GM23338 (cell line): Measurements from ENCODE around the gene STK24. TPM values are rescaled to one million over a fixed set of nuclear protein-coding genes. Genes with fewer than 3 reads are reported as not detected.

ENCODE experiments used
- ATAC-seq: fragments of 200-7000 bp; cut with Tn5 transposase; 3 replicates; pipeline ENCODE4 v1.9.1; 2020
- DNase-seq: peaks from one replicate; pipeline ENCODE4 v3.0.0-alpha.2; 2015; ENCODE audit warnings: low spot score
- H2AFZ ChIP-seq: fragments of 200-600 bp; sonication (generic); 2 replicates; pipeline ENCODE4 v1.8.0; 2016; ENCODE audit warnings: antibody characterized with exemption, mild to moderate bottlenecking, moderate library complexity
- H3F3A ChIP-seq: fragments of 200-600 bp; sonication (generic); replicated peaks from 2 replicates; pipeline ENCODE4 v1.8.0; 2017; ENCODE audit warnings: antibody characterized with exemption, mixed run types, low read depth
- H3K27ac ChIP-seq: fragments of 200-600 bp; sonication (generic); 2 replicates; pipeline ENCODE4 v1.6.1; 2016; ENCODE audit warnings: low read depth
- H3K27me3 ChIP-seq: fragments of 200-600 bp; sonication (generic); 2 replicates; pipeline ENCODE4 v1.8.0; 2016; ENCODE audit warnings: mild to moderate bottlenecking, mixed run types, moderate library complexity; ENCODE audit not compliant: insufficient read depth
- H3K36me3 ChIP-seq: fragments of 200-600 bp; sonication (generic); 2 replicates; pipeline ENCODE4 v1.8.0; 2016; ENCODE audit warnings: mild to moderate bottlenecking; ENCODE audit not compliant: insufficient read depth
- H3K4me1 ChIP-seq: fragments of 200-600 bp; sonication (generic); 2 replicates; pipeline ENCODE4 v1.8.0; 2016; ENCODE audit warnings: mild to moderate bottlenecking, moderate library complexity; ENCODE audit not compliant: insufficient read depth
- H3K4me2 ChIP-seq: fragments of 200-600 bp; sonication (generic); 2 replicates; pipeline ENCODE4 v1.7.1; 2017; ENCODE audit warnings: mixed run types
- H3K4me3 ChIP-seq: fragments of 200-600 bp; sonication (generic); 2 replicates; pipeline ENCODE4 v1.6.1; 2016; ENCODE audit warnings: mixed run types
- H3K79me2 ChIP-seq: fragments of 200-600 bp; sonication (generic); replicated peaks from 2 replicates; pipeline ENCODE4 v1.8.0; 2017; ENCODE audit warnings: mild to moderate bottlenecking; ENCODE audit not compliant: insufficient read depth
- H3K9me2 ChIP-seq: fragments of 200-600 bp; sonication (generic); 2 replicates; pipeline ENCODE4 v1.8.0; 2017; ENCODE audit not compliant: insufficient read depth
- H4K20me1 ChIP-seq: fragments of 200-600 bp; sonication (generic); replicated peaks from 2 replicates; pipeline ENCODE4 v1.8.0; 2017; ENCODE audit warnings: mild to moderate bottlenecking; ENCODE audit not compliant: insufficient read depth
- H3K27ac Mint-ChIP-seq: 2 replicates; pipeline ENCODE4 v1.8.0; 2020; ENCODE audit warnings: inconsistent platforms, mild to moderate bottlenecking, moderate library complexity, mixed read lengths
- H3K27me3 Mint-ChIP-seq: 3 replicates; pipeline ENCODE4 v1.8.0; 2022; ENCODE audit warnings: low read depth, mild to moderate bottlenecking, moderate library complexity, mixed read lengths, inconsistent platforms; ENCODE audit not compliant: insufficient read depth, poor library complexity
- H3K36me3 Mint-ChIP-seq: 3 replicates; pipeline ENCODE4 v1.8.0; 2021; ENCODE audit warnings: low read depth, mild to moderate bottlenecking, inconsistent platforms, moderate library complexity, mixed read lengths
- H3K4me1 Mint-ChIP-seq: 3 replicates; pipeline ENCODE4 v1.8.0; 2020; ENCODE audit warnings: mild to moderate bottlenecking, inconsistent platforms, mixed read lengths
- H3K4me3 Mint-ChIP-seq: 3 replicates; pipeline ENCODE4 v1.8.0; 2021; ENCODE audit warnings: moderate library complexity, mild to moderate bottlenecking, inconsistent platforms, mixed read lengths
- H3K9me3 Mint-ChIP-seq: 3 replicates; pipeline ENCODE4 v1.8.0; 2020; ENCODE audit warnings: moderate library complexity, mild to moderate bottlenecking, inconsistent platforms, mixed read lengths
- CREB1 ChIP-seq: fragments of 250-450 bp; sonication (Bioruptor Pico); IDR thresholded peaks from 2 replicates; pipeline ENCODE4 v1.5.0; 2020; ENCODE audit warnings: low read depth, mild to moderate bottlenecking, moderate library complexity
- EZH2 ChIP-seq: fragments of 200-600 bp; sonication (generic); IDR thresholded peaks from one replicate; pipeline ENCODE4 v1.8.0; 2017; ENCODE audit warnings: antibody characterized with exemption, mild to moderate bottlenecking, low read depth; ENCODE audit not compliant: unreplicated experiment
- EZH2phosphoT487 ChIP-seq: fragments of 200-600 bp; sonication (generic); IDR thresholded peaks from one replicate; pipeline ENCODE4 v1.8.1; 2018; ENCODE audit warnings: antibody characterized with exemption; ENCODE audit not compliant: unreplicated experiment
- NANOG ChIP-seq: IDR thresholded peaks from 2 replicates; pipeline ENCODE4 v1.6.1; 2016; ENCODE audit warnings: antibody characterized with exemption, borderline replicate concordance
- STAT1 ChIP-seq: IDR thresholded peaks from one replicate; pipeline ENCODE4 v1.6.1; 2016; ENCODE audit warnings: antibody characterized with exemption; ENCODE audit not compliant: unreplicated experiment
- ZNF114 ChIP-seq: fragments of 250-450 bp; sonication (Bioruptor Pico); IDR thresholded peaks from 2 replicates; pipeline ENCODE4 v1.5.0; 2020; ENCODE audit warnings: mild to moderate bottlenecking, moderate library complexity
- polyA plus RNA-seq: library from polyadenylated mRNA; unstranded; fragments of >200 nt; fragmentation: Nextera tagmentation; extraction: Ambion mirVana; gene quantifications from 2 replicates; pipeline ENCODE4 v1.2.1, GENCODE V29; 2016
- total RNA-seq: library from RNA; depleted of rRNA; stranded (reverse); fragments of >200 nt; shearing (Covaris generic); gene quantifications from 2 replicates; pipeline ENCODE4 v1.2.3, GENCODE V29; 2014
- TF ChIP-seq, protein P1 (sequence below), 2 experiments: fragments of 200-600 bp in 1 of 2; sonication (generic) in 1 of 2; conservative IDR thresholded peaks; 2 replicates each; pipeline versions ENCODE4 v1.5.1 to v1.6.1; 2016 to 2017; ENCODE audit warnings: antibody characterized with exemption in 2 of 2, low read depth in 2 of 2, mild to moderate bottlenecking in 2 of 2, moderate library complexity in 1 of 2
- TF ChIP-seq, protein P2 (sequence below): IDR thresholded peaks from one replicate; pipeline ENCODE4 v1.6.1; 2018; ENCODE audit warnings: antibody characterized with exemption; ENCODE audit not compliant: unreplicated experiment
- TF ChIP-seq, protein P3 (sequence below): IDR thresholded peaks from 2 replicates; pipeline ENCODE4 v1.6.1; 2016; ENCODE audit warnings: antibody characterized with exemption
- TF ChIP-seq, protein P4 (sequence below): fragments of 250-450 bp; sonication (Bioruptor Pico); IDR thresholded peaks from 2 replicates; pipeline ENCODE4 v1.5.0; 2020; ENCODE audit warnings: mild to moderate bottlenecking, moderate library complexity

STK24 gene
- total and polyA plus RNA-seq, 2 experiments from 2014 or later = 56.5 to 144 TPM

DNA sequence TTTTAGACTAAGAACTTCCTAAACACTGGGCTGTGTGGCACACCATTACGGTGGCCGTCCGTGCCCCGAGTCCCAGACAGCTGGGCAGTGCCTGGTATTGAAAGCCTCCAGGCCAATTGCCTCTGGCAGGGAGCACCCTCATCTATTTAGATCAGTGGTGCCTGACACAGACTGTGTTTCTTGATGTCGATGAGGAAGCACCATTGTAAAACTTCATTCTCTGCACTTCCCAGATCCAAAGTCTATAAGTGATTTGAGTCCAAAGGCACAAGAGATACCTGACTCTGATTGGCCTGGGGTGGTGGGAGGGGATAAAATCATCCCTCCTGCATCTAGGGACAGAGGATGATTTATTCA, 8.5 kb upstream of the STK24 start (continued):
- TF ChIP-seq, protein P1, sequence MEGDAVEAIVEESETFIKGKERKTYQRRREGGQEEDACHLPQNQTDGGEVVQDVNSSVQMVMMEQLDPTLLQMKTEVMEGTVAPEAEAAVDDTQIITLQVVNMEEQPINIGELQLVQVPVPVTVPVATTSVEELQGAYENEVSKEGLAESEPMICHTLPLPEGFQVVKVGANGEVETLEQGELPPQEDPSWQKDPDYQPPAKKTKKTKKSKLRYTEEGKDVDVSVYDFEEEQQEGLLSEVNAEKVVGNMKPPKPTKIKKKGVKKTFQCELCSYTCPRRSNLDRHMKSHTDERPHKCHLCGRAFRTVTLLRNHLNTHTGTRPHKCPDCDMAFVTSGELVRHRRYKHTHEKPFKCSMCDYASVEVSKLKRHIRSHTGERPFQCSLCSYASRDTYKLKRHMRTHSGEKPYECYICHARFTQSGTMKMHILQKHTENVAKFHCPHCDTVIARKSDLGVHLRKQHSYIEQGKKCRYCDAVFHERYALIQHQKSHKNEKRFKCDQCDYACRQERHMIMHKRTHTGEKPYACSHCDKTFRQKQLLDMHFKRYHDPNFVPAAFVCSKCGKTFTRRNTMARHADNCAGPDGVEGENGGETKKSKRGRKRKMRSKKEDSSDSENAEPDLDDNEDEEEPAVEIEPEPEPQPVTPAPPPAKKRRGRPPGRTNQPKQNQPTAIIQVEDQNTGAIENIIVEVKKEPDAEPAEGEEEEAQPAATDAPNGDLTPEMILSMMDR (conservative IDR thresholded peaks at IDR 0.05; ENCODE audit: low read depth in 2 of 2) = no peak
- TF ChIP-seq, protein P2, sequence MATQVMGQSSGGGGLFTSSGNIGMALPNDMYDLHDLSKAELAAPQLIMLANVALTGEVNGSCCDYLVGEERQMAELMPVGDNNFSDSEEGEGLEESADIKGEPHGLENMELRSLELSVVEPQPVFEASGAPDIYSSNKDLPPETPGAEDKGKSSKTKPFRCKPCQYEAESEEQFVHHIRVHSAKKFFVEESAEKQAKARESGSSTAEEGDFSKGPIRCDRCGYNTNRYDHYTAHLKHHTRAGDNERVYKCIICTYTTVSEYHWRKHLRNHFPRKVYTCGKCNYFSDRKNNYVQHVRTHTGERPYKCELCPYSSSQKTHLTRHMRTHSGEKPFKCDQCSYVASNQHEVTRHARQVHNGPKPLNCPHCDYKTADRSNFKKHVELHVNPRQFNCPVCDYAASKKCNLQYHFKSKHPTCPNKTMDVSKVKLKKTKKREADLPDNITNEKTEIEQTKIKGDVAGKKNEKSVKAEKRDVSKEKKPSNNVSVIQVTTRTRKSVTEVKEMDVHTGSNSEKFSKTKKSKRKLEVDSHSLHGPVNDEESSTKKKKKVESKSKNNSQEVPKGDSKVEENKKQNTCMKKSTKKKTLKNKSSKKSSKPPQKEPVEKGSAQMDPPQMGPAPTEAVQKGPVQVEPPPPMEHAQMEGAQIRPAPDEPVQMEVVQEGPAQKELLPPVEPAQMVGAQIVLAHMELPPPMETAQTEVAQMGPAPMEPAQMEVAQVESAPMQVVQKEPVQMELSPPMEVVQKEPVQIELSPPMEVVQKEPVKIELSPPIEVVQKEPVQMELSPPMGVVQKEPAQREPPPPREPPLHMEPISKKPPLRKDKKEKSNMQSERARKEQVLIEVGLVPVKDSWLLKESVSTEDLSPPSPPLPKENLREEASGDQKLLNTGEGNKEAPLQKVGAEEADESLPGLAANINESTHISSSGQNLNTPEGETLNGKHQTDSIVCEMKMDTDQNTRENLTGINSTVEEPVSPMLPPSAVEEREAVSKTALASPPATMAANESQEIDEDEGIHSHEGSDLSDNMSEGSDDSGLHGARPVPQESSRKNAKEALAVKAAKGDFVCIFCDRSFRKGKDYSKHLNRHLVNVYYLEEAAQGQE = no peak
- TF ChIP-seq, protein P3, sequence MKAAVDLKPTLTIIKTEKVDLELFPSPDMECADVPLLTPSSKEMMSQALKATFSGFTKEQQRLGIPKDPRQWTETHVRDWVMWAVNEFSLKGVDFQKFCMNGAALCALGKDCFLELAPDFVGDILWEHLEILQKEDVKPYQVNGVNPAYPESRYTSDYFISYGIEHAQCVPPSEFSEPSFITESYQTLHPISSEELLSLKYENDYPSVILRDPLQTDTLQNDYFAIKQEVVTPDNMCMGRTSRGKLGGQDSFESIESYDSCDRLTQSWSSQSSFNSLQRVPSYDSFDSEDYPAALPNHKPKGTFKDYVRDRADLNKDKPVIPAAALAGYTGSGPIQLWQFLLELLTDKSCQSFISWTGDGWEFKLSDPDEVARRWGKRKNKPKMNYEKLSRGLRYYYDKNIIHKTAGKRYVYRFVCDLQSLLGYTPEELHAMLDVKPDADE = no peak
- TF ChIP-seq STAT1 (no peak), CREB1 (CRISPR knock-in tag) (no peak)

DNA sequence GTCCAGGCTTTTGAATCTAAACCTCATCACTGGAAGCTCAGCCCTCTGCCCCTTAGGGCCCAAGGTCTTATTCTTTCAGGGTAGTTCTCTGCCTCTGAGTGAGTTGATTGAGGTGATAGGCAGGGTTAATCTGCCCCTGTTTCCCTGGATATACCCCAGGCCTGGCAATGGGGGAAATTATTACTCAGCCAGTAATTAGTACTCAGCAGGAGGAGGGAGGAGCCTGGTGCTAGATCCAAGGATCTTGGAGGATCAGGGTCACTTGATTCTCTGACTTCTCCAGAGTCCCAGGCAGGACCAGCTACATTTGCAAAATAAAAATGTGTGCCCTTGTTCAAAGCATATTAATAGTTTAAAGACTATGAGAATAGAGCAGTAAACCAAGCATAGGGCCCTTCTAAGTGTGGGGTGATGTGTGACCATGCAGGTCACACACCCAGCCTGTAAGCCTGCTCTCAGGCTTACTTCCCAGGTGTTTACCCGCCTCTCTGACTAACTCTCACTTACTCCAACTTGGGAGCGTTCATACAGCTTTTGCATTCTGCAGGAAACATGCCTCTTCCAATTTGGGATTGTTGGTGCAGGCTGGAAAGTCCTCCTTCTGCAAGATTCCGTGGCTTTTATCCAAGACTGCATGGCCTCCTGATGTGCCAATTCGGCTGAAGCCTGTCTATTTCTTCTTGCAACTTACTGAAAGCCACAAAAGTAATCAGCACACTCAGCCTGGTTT, 7.9 kb upstream of the STK24 start:
- H3K4me3 ChIP-seq = no peak overlapping the region
- H3K36me3 Mint-ChIP-seq = no peaks in the 10 kb centered on the region
- peak overlapping the region; percentile 38 for H2AFZ ChIP-seq
- no peak overlapping the region for H3K27ac Mint-ChIP-seq
- H3K9me3 Mint-ChIP-seq = no peaks in the 10 kb centered on the region
- H3K9me2 ChIP-seq = no peaks in the 10 kb centered on the region
- no peaks in the 10 kb centered on the region for H3F3A ChIP-seq
- DNase-seq (no peak), ATAC-seq (no peak)
- no peak overlapping the region for H3K4me3 Mint-ChIP-seq
- no peak overlapping the region for H3K27ac ChIP-seq
- H3K27me3 Mint-ChIP-seq = no peaks in the 10 kb centered on the region
- H3K4me1 ChIP-seq = peaks cover 8% of the 10 kb centered on the region; the same call in 1 of the 2 replicates
- no peak overlapping the region for H3K4me2 ChIP-seq
- no peaks in the 10 kb centered on the region for H3K27me3 ChIP-seq
- no peaks in the 10 kb centered on the region for H4K20me1 ChIP-seq
- H3K4me1 Mint-ChIP-seq = peaks cover 6% of the 10 kb centered on the region
- no peaks in the 10 kb centered on the region for H3K79me2 ChIP-seq
- no peaks in the 10 kb centered on the region for H3K36me3 ChIP-seq
- TF ChIP-seq STAT1 (no peak), EZH2phosphoT487 (no peak), EZH2 (no peak), ZNF114 (CRISPR knock-in tag) (no peak), NANOG (no peak)
- TF ChIP-seq, protein P4, sequence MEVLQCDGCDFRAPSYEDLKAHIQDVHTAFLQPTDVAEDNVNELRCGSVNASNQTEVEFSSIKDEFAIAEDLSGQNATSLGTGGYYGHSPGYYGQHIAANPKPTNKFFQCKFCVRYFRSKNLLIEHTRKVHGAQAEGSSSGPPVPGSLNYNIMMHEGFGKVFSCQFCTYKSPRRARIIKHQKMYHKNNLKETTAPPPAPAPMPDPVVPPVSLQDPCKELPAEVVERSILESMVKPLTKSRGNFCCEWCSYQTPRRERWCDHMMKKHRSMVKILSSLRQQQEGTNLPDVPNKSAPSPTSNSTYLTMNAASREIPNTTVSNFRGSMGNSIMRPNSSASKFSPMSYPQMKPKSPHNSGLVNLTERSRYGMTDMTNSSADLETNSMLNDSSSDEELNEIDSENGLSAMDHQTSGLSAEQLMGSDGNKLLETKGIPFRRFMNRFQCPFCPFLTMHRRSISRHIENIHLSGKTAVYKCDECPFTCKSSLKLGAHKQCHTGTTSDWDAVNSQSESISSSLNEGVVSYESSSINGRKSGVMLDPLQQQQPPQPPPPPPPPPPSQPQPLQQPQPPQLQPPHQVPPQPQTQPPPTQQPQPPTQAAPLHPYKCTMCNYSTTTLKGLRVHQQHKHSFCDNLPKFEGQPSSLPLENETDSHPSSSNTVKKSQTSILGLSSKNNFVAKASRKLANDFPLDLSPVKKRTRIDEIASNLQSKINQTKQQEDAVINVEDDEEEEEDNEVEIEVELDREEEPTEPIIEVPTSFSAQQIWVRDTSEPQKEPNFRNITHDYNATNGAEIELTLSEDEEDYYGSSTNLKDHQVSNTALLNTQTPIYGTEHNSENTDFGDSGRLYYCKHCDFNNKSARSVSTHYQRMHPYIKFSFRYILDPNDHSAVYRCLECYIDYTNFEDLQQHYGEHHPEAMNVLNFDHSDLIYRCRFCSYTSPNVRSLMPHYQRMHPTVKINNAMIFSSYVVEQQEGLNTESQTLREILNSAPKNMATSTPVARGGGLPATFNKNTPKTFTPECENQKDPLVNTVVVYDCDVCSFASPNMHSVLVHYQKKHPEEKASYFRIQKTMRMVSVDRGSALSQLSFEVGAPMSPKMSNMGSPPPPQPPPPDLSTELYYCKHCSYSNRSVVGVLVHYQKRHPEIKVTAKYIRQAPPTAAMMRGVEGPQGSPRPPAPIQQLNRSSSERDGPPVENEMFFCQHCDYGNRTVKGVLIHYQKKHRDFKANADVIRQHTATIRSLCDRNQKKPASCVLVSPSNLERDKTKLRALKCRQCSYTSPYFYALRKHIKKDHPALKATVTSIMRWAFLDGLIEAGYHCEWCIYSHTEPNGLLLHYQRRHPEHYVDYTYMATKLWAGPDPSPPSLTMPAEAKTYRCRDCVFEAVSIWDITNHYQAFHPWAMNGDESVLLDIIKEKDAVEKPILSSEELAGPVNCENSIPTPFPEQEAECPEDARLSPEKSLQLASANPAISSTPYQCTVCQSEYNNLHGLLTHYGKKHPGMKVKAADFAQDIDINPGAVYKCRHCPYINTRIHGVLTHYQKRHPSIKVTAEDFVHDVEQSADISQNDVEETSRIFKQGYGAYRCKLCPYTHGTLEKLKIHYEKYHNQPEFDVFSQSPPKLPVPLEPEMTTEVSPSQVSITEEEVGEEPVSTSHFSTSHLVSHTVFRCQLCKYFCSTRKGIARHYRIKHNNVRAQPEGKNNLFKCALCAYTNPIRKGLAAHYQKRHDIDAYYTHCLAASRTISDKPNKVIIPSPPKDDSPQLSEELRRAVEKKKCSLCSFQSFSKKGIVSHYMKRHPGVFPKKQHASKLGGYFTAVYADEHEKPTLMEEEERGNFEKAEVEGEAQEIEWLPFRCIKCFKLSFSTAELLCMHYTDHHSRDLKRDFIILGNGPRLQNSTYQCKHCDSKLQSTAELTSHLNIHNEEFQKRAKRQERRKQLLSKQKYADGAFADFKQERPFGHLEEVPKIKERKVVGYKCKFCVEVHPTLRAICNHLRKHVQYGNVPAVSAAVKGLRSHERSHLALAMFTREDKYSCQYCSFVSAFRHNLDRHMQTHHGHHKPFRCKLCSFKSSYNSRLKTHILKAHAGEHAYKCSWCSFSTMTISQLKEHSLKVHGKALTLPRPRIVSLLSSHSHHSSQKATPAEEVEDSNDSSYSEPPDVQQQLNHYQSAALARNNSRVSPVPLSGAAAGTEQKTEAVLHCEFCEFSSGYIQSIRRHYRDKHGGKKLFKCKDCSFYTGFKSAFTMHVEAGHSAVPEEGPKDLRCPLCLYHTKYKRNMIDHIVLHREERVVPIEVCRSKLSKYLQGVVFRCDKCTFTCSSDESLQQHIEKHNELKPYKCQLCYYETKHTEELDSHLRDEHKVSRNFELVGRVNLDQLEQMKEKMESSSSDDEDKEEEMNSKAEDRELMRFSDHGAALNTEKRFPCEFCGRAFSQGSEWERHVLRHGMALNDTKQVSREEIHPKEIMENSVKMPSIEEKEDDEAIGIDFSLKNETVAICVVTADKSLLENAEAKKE = no peak
- TF ChIP-seq, protein P3 = no peak
